Mucosa of rectum (tissue), 2 donors: ENCODE results near the gene TRNP1.
A peak's percentile ranks its signal among the peaks of the same experiment; 100 is the strongest.

ENCODE experiments used
- H3K27ac ChIP-seq, 2 donors: one replicate each; pipeline ENCODE4 v1.7.0; 2013; ENCODE audit warnings: inconsistent platforms in 2 of 2, low read depth in 2 of 2, low read length in 2 of 2
- H3K27me3 ChIP-seq, 2 donors: one replicate each; pipeline ENCODE4 v1.7.0; 2013; ENCODE audit warnings: low read length in 2 of 2; ENCODE audit not compliant: control insufficient read depth in 2 of 2, insufficient read depth in 2 of 2
- H3K36me3 ChIP-seq, 2 donors: one replicate each; pipeline ENCODE4 v1.7.0; 2013; ENCODE audit warnings: low read length in 2 of 2; ENCODE audit not compliant: control insufficient read depth in 2 of 2, insufficient read depth in 2 of 2
- H3K4me1 ChIP-seq, 2 donors: one replicate each; pipeline ENCODE4 v1.7.0; 2013; ENCODE audit warnings: low read length in 2 of 2, mild to moderate bottlenecking in 1 of 2; ENCODE audit not compliant: control insufficient read depth in 2 of 2, insufficient read depth in 2 of 2
- H3K4me3 ChIP-seq, 2 donors: one replicate each; pipeline ENCODE4 v1.7.0; 2013; ENCODE audit warnings: low read length in 2 of 2
- H3K9ac ChIP-seq, 2 donors: one replicate each; pipeline ENCODE4 v1.7.0; 2013; ENCODE audit warnings: low read length in 2 of 2, low read depth in 1 of 2, mild to moderate bottlenecking in 1 of 2
- H3K9me3 ChIP-seq, 2 donors: one replicate each; pipeline ENCODE4 v1.7.0; 2013; ENCODE audit warnings: low read length in 2 of 2; ENCODE audit not compliant: control insufficient read depth in 2 of 2
- donor health status: healthy.
- donor health status: Normal muscosa, but diverticular disease.

TRNP1 gene

GRCh38 chr1:26991310-26992116, 2.0 kb upstream of the TRNP1 start:
- peaks cover 34 to 36% of the 10 kb centered on the region in 2 donors for H3K27me3 ChIP-seq
- peaks cover 5 to 6% of the 10 kb centered on the region in 2 donors for H3K4me1 ChIP-seq
- H3K9me3 ChIP-seq, result no peaks in the 10 kb centered on the region
- no peak overlapping the region for H3K4me3 ChIP-seq
- no peak overlapping the region for H3K27ac ChIP-seq
- no peak overlapping the region for H3K9ac ChIP-seq
- H3K36me3 ChIP-seq, result no peaks in the 10 kb centered on the region

GRCh38 chr1:26994020-26994786, 711 bp downstream of the TRNP1 start:
- peak overlapping the region in 1 of 2 donors; percentile 51 for H3K9ac ChIP-seq
- no peaks in the 10 kb centered on the region for H3K36me3 ChIP-seq
- H3K9me3 ChIP-seq, result no peaks in the 10 kb centered on the region
- peak overlapping the region; percentile 31 to 43 for H3K4me3 ChIP-seq
- no peak overlapping the region for H3K27ac ChIP-seq
- peaks cover 8 to 10% of the 10 kb centered on the region in 2 donors for H3K4me1 ChIP-seq
- H3K27me3 ChIP-seq, result peaks cover 37 to 38% of the 10 kb centered on the region in 2 donors

GRCh38 chr1:26994787-26995517, 1.5 kb downstream of the TRNP1 start:
- peak overlapping the region; percentile 13 to 39 for H3K4me3 ChIP-seq
- no peaks in the 10 kb centered on the region for H3K36me3 ChIP-seq
- H3K27me3 ChIP-seq, result peaks cover 37 to 38% of the 10 kb centered on the region in 2 donors
- H3K27ac ChIP-seq, result no peak overlapping the region
- H3K4me1 ChIP-seq, result peaks cover 8 to 14% of the 10 kb centered on the region in 2 donors
- H3K9me3 ChIP-seq, result no peaks in the 10 kb centered on the region
- H3K9ac ChIP-seq, result peak overlapping the region in 1 of 2 donors; percentile 36

- Histone ChIP-seq H3K36me3 (no peaks in the 10 kb centered on the region), H3K4me1 (peaks cover 8 to 12% of the 10 kb centered on the region in 2 donors), H3K9ac (no peak overlapping the region), H3K27ac (no peak overlapping the region), H3K27me3 (peaks cover 35% of the 10 kb centered on the region in 2 donors), H3K9me3 (no peaks in the 10 kb centered on the region), H3K4me3 (no peak overlapping the region)
Measured at GRCh38 chr1:26996024-26996423, 2.5 kb downstream of the TRNP1 start.

GRCh38 chr1:26996665-26997064, 3.2 kb downstream of the TRNP1 start:
- Histone ChIP-seq H3K4me1 (peaks cover 8 to 12% of the 10 kb centered on the region in 2 donors), H3K27ac (no peak overlapping the region), H3K4me3 (no peak overlapping the region), H3K9ac (no peak overlapping the region), H3K27me3 (peaks cover 33 to 34% of the 10 kb centered on the region in 2 donors), H3K36me3 (no peaks in the 10 kb centered on the region), H3K9me3 (no peaks in the 10 kb centered on the region)

GRCh38 chr1:26998429-26999300, 5.2 kb downstream of the TRNP1 start:
- Histone ChIP-seq H3K4me3 (no peak overlapping the region), H3K4me1 (peaks cover 4 to 9% of the 10 kb centered on the region in 2 donors), H3K27ac (peak overlapping the region; percentile 49 to 65), H3K27me3 (peaks cover 23 to 24% of the 10 kb centered on the region in 2 donors), H3K9ac (no peak overlapping the region), H3K9me3 (no peaks in the 10 kb centered on the region), H3K36me3 (no peaks in the 10 kb centered on the region)

- Histone ChIP-seq H3K4me3 (peak overlapping the region in 1 of 2 donors; percentile 4), H3K9ac (no peak overlapping the region), H3K36me3 (no peaks in the 10 kb centered on the region), H3K9me3 (no peaks in the 10 kb centered on the region), H3K27me3 (peaks cover 21 to 22% of the 10 kb centered on the region in 2 donors), H3K4me1 (peaks cover 2 to 9% of the 10 kb centered on the region in 2 donors), H3K27ac (peak overlapping the region; percentile 61 to 70)
Measured at GRCh38 chr1:26999440-26999987, 6.0 kb downstream of the TRNP1 start.

GRCh38 chr1:27000090-27000816, 6.8 kb downstream of the TRNP1 start:
- H3K27ac ChIP-seq, result peak overlapping the region; percentile 61 to 70
- no peak overlapping the region for H3K4me3 ChIP-seq
- no peaks in the 10 kb centered on the region for H3K9me3 ChIP-seq
- peaks cover 15% of the 10 kb centered on the region in 2 donors for H3K27me3 ChIP-seq
- no peaks in the 10 kb centered on the region for H3K36me3 ChIP-seq
- no peak overlapping the region for H3K9ac ChIP-seq
- H3K4me1 ChIP-seq, result peaks cover 2 to 9% of the 10 kb centered on the region in 2 donors
